GM12891 (cell line): ENCODE data around the gene TREML1.

ENCODE experiments used
- PAX5 ChIP-seq: IDR thresholded peaks from 2 replicates; pipeline ENCODE4 v1.6.1; 2011; ENCODE audit warnings: low read length, moderate library complexity, mild to moderate bottlenecking; ENCODE audit not compliant: insufficient read depth, severe bottlenecking
- POLR2A ChIP-seq: IDR thresholded peaks from 2 replicates; pipeline ENCODE4 v1.6.1; 2011; ENCODE audit warnings: low read depth, low read length, control low read depth
- POLR2AphosphoS5 ChIP-seq: IDR thresholded peaks from 2 replicates; pipeline ENCODE4 v1.6.1; 2011; ENCODE audit warnings: low read depth, low read length, control low read depth
- POU2F2 ChIP-seq: IDR thresholded peaks from 2 replicates; pipeline ENCODE4 v1.6.1; 2011; ENCODE audit warnings: low read depth, mild to moderate bottlenecking, control low read depth, low read length, moderate library complexity
- SPI1 ChIP-seq: IDR thresholded peaks from 2 replicates; pipeline ENCODE4 v1.6.1; 2011; ENCODE audit warnings: low read depth, low read length, control low read depth
- TAF1 ChIP-seq: IDR thresholded peaks from 2 replicates; pipeline ENCODE4 v1.6.1; 2011; ENCODE audit warnings: low read depth, low read length, control low read depth

DNA sequence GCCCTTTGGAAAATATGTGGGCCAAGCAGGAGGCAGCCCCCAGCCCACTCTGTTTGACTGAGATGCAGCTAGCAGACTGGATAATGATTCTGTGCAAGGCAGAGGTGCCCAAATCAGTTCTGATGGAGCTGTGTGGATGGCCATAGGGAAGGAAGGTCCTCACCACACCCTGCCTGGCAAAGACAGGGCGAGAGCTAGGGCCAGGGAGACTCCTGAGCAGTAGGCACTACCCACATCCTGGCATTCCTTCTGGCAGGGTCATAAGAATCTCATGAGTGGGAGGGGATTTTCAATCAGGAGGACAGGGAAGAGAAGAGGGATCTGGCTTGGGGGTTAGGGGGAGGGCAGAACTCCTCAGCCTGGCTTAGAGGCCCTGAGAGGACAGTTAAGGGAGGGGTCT lies 27.4 kb upstream of the TREML1 start:
- TF ChIP-seq POLR2A (no peak), SPI1 (no peak), PAX5 (no peak), TAF1 (no peak), POLR2AphosphoS5 (no peak), POU2F2 (no peak)
